GM13977 (cell line): Measurements from ENCODE around the gene MAP3K15.

ENCODE experiments used
- DNase-seq: peaks from one replicate; pipeline ENCODE4 v3.0.0; 2012; ENCODE audit warnings: low spot score
- CTCF ChIP-seq: IDR thresholded peaks from 2 replicates; pipeline ENCODE4 v1.5.1; 2012; ENCODE audit warnings: mild to moderate bottlenecking, control low read depth; ENCODE audit not compliant: insufficient read depth; ENCODE audit errors: extremely low read depth, missing control alignments
- in situ Hi-C: fragments of 300-500 bp; cut with MboI; formaldehyde crosslinking; loops from one replicate; pipeline ENCODE4 v1.12.0; 2022; ENCODE audit warnings: low sequenced_read_pairs, low pct_unique_long_range_greater_than_20kb, mixed read lengths, inconsistent platforms; ENCODE audit not compliant: unreplicated experiment

Gene MAP3K15

GRCh38 chrX:19548279-19548678, 33.0 kb upstream of the MAP3K15 start:
- no peak for TF ChIP-seq CTCF
- in situ Hi-C loops = no loop called here
- DNase-seq = no peak

- DNase-seq = no peak
- TF ChIP-seq CTCF = no peak
- in situ Hi-C loops = no loop called here
Observed at GRCh38 chrX:19545651-19546050, 30.3 kb upstream of the MAP3K15 start.

DNA sequence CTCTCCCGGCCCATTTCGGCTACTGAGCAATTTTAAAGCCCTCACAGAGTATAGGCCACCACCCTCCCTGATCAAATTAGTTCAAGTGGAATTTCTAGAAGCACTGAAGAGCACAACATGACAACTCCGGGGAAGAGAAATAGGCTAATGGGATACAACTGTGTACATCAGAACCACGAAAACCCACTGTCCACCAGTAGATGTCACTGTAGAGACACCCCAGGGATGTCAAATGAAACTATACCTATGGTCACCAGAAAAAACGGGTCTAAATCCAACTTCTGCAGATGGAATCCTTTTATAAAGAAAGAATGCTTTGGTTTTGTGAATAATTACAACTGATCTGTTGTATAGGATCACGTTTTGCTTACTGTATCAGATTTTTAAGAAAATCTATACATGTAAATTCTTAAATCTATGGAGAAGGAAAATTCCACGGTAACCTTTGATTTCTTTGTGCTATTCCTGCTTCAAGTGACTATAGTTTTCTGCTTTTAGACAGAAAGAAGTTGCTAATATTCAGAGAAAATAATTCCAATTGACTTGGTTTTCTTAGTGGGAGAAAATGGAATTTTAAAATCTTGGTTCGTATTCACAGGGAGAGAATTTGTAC, 29.5 kb upstream of the MAP3K15 start:
- in situ Hi-C loops = no loop called here
- DNase-seq = peak; percentile 75
- peak; percentile 68 for TF ChIP-seq CTCF

GRCh38 chrX:19543951-19544381, 28.7 kb upstream of the MAP3K15 start:
- in situ Hi-C loops = no loop called here
- no peak for TF ChIP-seq CTCF
- no peak for DNase-seq

DNA sequence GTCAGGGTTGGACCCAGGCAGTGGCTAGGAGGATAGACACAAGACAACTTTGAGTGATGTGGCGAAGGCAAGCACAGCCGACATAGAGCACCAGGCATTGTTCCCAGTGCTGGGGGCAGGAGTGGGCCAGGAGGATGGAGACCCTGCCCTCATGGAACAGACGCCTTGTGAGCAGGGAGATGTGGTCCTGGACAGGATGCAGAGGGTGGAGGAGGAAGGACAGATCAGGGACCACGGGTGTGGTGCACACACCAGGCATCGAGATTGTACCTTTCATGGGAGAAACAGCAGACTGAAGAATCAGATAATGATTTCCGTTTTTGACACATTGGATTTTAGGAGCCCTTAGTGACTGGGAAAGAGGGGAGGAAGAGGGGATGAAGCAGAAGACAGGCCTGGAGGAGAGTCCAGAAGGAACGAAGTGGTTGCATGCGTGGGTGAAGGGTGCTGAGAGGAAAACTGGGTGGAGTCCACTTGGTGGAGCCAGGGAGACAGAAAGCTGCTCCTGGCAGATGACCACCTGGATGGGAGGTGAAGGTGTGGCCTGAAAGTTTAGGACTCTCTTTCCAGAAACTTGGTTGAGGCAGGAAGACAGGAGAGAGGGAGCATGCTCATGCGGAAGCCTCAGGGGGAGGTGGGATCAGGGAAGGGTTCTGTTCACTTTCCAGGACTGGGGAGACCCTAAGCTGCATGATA, 27.9 kb upstream of the MAP3K15 start:
- no peak for DNase-seq
- TF ChIP-seq CTCF = no peak
- in situ Hi-C loops = no loop called here

DNA sequence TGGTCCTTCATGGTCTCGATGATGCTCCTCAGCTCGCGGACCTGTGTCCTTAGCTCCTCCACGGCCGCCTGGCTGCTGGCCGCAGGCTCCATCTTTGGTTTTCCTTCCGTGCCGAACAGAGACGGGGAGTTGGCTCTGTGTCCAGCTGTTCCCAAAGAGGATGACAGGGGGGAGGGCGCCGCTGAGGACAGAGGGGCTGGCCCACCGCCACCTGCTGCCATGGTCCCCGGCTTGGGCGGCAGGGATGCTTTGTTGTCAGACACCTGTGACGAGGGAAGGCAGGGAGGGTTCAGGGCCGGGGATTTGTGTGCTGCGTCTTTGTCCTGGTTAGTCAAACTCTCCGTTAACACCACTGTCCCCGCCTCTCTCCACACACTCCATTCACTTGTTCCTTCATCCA, 26.6 kb upstream of the MAP3K15 start:
- TF ChIP-seq CTCF = no peak
- in situ Hi-C loops = no loop called here

More for the DNA sequence above, 26.6 kb upstream of the MAP3K15 start:
- no peak for DNase-seq
